Natural killer cell (primary cell): ENCODE results near the gene CSPG5. TPM values are rescaled to one million over a fixed set of nuclear protein-coding genes. Genes with fewer than 3 reads are reported as not detected.

ENCODE experiments used
- ATAC-seq, 3 donors: fragments of 150-1000 bp in 2 of 3; fragments of 200-7000 bp in 1 of 3; cut with Tn5 transposase; 1 replicate in 1 of 3; 2 replicates in 2 of 3; pipeline ENCODE4 v1.10.0; 2021; ENCODE audit warnings: mild to moderate bottlenecking in 2 of 3, moderate library complexity in 2 of 3
- DNase-seq, 2 donors: peaks; one replicate each; pipeline versions ENCODE4 v3.0.0 to v3.0.0-alpha.2; 2013 to 2021; ENCODE audit warnings: mixed read lengths in 1 of 2
- H3K27ac ChIP-seq: one replicate; pipeline ENCODE4 v1.5.1; 2013; ENCODE audit warnings: mild to moderate bottlenecking, low read length
- H3K27me3 ChIP-seq: one replicate; pipeline ENCODE4 v1.6.1; 2013; ENCODE audit warnings: low read length; ENCODE audit not compliant: control insufficient read depth, insufficient read depth
- H3K36me3 ChIP-seq: one replicate; pipeline ENCODE4 v1.6.1; 2013; ENCODE audit warnings: low read length; ENCODE audit not compliant: control insufficient read depth, insufficient read depth
- H3K4me1 ChIP-seq: one replicate; pipeline ENCODE4 v1.6.1; 2013; ENCODE audit warnings: low read length; ENCODE audit not compliant: control insufficient read depth, insufficient read depth
- H3K4me3 ChIP-seq: one replicate; pipeline ENCODE4 v1.5.1; 2013; ENCODE audit warnings: low read length
- H3K9me3 ChIP-seq: one replicate; pipeline ENCODE4 v1.6.1; 2013; ENCODE audit warnings: low read length; ENCODE audit not compliant: control insufficient read depth, insufficient read depth
- H3K27ac Mint-ChIP-seq, 2 donors: one replicate each; pipeline ENCODE4 v1.8.0; 2022; ENCODE audit warnings: mild to moderate bottlenecking in 2 of 2, mixed read lengths in 2 of 2, moderate library complexity in 1 of 2
- H3K27me3 Mint-ChIP-seq, 2 donors: one replicate each; pipeline ENCODE4 v1.8.0; 2022; ENCODE audit warnings: low read depth in 2 of 2, mixed read lengths in 2 of 2
- H3K36me3 Mint-ChIP-seq: one replicate; pipeline ENCODE4 v1.8.0; 2022; ENCODE audit warnings: mixed read lengths
- H3K4me1 Mint-ChIP-seq, 2 donors: one replicate each; pipeline ENCODE4 v1.8.0; 2022; ENCODE audit warnings: mixed read lengths in 2 of 2
- H3K4me3 Mint-ChIP-seq: one replicate; pipeline ENCODE4 v1.8.0; 2022; ENCODE audit warnings: mild to moderate bottlenecking, moderate library complexity, mixed read lengths
- H3K9me3 Mint-ChIP-seq, 2 donors: one replicate each; pipeline ENCODE4 v1.8.0; 2022; ENCODE audit warnings: mixed read lengths in 2 of 2
- CTCF ChIP-seq: fragments of 200-600 bp; IDR thresholded peaks from one replicate; pipeline ENCODE4 v1.8.0; 2022; ENCODE audit warnings: antibody characterized with exemption
- WGBS: methylation state at CpG from one replicate; pipeline ENCODE4 v1.1.7; 2013; ENCODE audit warnings: missing lambda C conversion rate; ENCODE audit not compliant: insufficient coverage; 5-methylcytosine and 5-hydroxymethylcytosine counted together
- intact Hi-C: fragments of 100-400 bp; cut with micrococcal nuclease; formaldehyde crosslinking; loops from one replicate; pipeline ENCODE4 v1.14.2; 2022
- total RNA-seq, 4 donors: library from RNA; stranded (reverse); fragments of 120-200 nt in 1 of 4; gene quantifications; one replicate each; pipeline versions ENCODE4 v1.2.3 to v1.2.4, GENCODE V29; 2013 to 2022

The CSPG5 gene
- total RNA-seq, 3 donors from 2014 or later (not counting 1 experiment from before 2014, with no cell fraction given), result 0.07 to 0.63 (median 0.23) TPM

DNA sequence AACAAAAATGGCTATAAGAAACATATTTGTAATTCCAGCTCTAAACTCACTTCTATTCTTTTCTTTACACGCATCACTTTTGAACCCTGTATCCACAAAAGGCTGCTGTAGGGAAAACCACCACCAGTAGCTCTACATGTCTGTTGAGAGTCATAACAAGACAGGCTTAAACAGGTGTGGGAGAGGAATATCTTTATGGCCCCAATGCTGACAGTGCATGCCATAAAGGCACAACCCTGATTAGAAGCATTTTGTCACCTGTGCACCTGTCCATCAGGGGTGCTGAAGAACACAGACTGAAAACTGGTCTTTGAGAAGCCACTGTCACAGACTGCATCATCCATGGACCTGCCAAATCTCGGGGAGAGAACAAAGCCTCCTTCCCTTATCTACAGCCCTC is 11.6 kb upstream of the CSPG5 start:
- Mint-ChIP-seq H3K36me3 (peaks cover 6% of the 10 kb centered on the region), H3K27me3 (no peaks in the 10 kb centered on the region), H3K4me1 (no peaks in the 10 kb centered on the region), H3K9me3 (no peaks in the 10 kb centered on the region), H3K4me3 (no peak overlapping the region), H3K27ac (no peak overlapping the region)
- H3K27ac ChIP-seq, result no peak overlapping the region
- no peaks in the 10 kb centered on the region for H3K9me3 ChIP-seq
- H3K4me1 ChIP-seq, result no peaks in the 10 kb centered on the region
- H3K36me3 ChIP-seq, result peaks cover 49% of the 10 kb centered on the region
- ATAC-seq, result no peak
- no peak for DNase-seq
- H3K4me3 ChIP-seq, result no peak overlapping the region
- no peaks in the 10 kb centered on the region for H3K27me3 ChIP-seq
- intact Hi-C loops, result no loop called here
- WGBS, result 93% methylated on average over 2 of the region's 2 CpGs
- no peak for TF ChIP-seq CTCF

DNA sequence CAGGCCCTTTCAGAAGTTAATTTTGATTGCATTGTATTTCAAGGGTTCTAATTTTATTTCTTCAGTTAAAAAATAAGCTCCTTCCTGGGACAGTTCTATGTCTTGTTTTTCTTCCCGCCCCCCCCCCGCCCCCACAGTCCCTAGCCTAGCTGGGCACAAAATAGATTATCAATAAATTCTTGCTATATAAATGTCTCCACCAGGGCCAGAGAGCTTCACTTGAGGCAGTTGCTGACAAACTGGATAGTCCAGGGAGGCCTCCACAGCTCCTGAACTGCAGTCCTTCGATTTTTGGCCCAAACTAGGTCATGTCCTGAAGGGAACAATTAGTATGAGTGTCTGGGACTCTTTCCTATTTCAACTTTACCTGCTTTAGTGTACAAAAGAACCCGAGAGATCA is 9.9 kb upstream of the CSPG5 start:
- no peak overlapping the region for H3K4me3 Mint-ChIP-seq
- H3K27me3 ChIP-seq, result no peaks in the 10 kb centered on the region
- intact Hi-C loops, result no loop called here
- WGBS, result 100% methylated on average over 3 of the region's 4 CpGs
- DNase-seq (no peak), ATAC-seq (no peak)
- H3K36me3 ChIP-seq, result peaks cover 49% of the 10 kb centered on the region
- no peaks in the 10 kb centered on the region for H3K9me3 ChIP-seq
- peaks cover 6% of the 10 kb centered on the region for H3K36me3 Mint-ChIP-seq
- H3K27ac ChIP-seq, result no peak overlapping the region
- H3K27ac Mint-ChIP-seq, result no peak overlapping the region
- H3K4me1 Mint-ChIP-seq, result no peaks in the 10 kb centered on the region
- no peak overlapping the region for H3K4me3 ChIP-seq
- H3K27me3 Mint-ChIP-seq, result no peaks in the 10 kb centered on the region
- H3K9me3 Mint-ChIP-seq, result no peaks in the 10 kb centered on the region
- no peaks in the 10 kb centered on the region for H3K4me1 ChIP-seq
- TF ChIP-seq CTCF, result no peak

DNA sequence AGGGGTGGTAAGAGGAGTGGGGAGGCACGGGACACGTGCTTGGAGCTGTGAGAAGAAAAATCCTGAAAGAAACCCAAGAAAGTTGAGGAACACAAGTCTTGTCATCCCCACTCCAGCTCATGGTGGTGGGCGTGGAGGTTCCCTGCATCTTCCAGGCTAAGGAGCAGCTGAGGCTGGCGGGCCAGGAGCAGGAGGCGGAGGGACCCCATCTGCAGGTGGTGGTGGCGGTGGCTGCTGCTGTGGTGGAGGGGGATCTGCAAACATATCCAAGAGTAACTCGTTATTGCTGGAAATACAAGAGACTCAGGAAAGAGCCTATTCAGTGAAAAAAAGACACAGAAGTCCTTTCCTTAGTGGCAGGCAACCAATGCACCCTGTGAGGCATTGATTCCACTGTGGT is 9.4 kb upstream of the CSPG5 start:
- no peak overlapping the region for H3K4me3 Mint-ChIP-seq
- Histone ChIP-seq H3K4me3 (no peak overlapping the region), H3K27ac (no peak overlapping the region), H3K4me1 (no peaks in the 10 kb centered on the region), H3K36me3 (peaks cover 47% of the 10 kb centered on the region), H3K9me3 (no peaks in the 10 kb centered on the region), H3K27me3 (no peaks in the 10 kb centered on the region)
- H3K27me3 Mint-ChIP-seq, result no peaks in the 10 kb centered on the region
- H3K9me3 Mint-ChIP-seq, result no peaks in the 10 kb centered on the region
- no peaks in the 10 kb centered on the region for H3K4me1 Mint-ChIP-seq
- WGBS, result over 99% methylated on average over 7 of the region's 7 CpGs
- H3K27ac Mint-ChIP-seq, result no peak overlapping the region
- intact Hi-C loops, result no loop called here
- DNase-seq (no peak), ATAC-seq (no peak)
- TF ChIP-seq CTCF, result no peak
- peaks cover 6% of the 10 kb centered on the region for H3K36me3 Mint-ChIP-seq

GRCh38 chr3:47586746-47587145 is 8.1 kb upstream of the CSPG5 start:
- WGBS, result 100% methylated on average over 5 of the region's 6 CpGs
- no peaks in the 10 kb centered on the region for H3K4me1 ChIP-seq
- Mint-ChIP-seq H3K4me1 (no peaks in the 10 kb centered on the region), H3K27me3 (no peaks in the 10 kb centered on the region), H3K4me3 (no peak overlapping the region), H3K9me3 (no peaks in the 10 kb centered on the region), H3K27ac (peak overlapping the region in 1 of 2 donors; percentile 52), H3K36me3 (peaks cover 6% of the 10 kb centered on the region)
- DNase-seq, result no peak
- no peak for ATAC-seq
- no peak for TF ChIP-seq CTCF
- H3K36me3 ChIP-seq, result peaks cover 47% of the 10 kb centered on the region
- H3K4me3 ChIP-seq, result no peak overlapping the region
- intact Hi-C loops, result no loop called here
- no peaks in the 10 kb centered on the region for H3K27me3 ChIP-seq
- no peak overlapping the region for H3K27ac ChIP-seq
- no peaks in the 10 kb centered on the region for H3K9me3 ChIP-seq
